A673 (cell line): ENCODE results near the gene CMC1.

Experiments used
- EZH2 ChIP-seq: fragments of 200-600 bp; sonication (generic); IDR thresholded peaks from 2 replicates; pipeline ENCODE4 v1.6.1; 2017; ENCODE audit warnings: borderline replicate concordance, low read depth, mild to moderate bottlenecking, mixed read lengths, antibody characterized with exemption, low read length; ENCODE audit not compliant: poor library complexity, severe bottlenecking
- TF ChIP-seq, protein P1 (sequence below): fragments of 300-800, 200-600 bp; sonication (generic); conservative IDR thresholded peaks from 2 replicates; pipeline ENCODE4 v1.5.1; 2017; ENCODE audit warnings: low read depth, mild to moderate bottlenecking, antibody characterized with exemption, low read length, moderate library complexity, mixed read lengths

DNA sequence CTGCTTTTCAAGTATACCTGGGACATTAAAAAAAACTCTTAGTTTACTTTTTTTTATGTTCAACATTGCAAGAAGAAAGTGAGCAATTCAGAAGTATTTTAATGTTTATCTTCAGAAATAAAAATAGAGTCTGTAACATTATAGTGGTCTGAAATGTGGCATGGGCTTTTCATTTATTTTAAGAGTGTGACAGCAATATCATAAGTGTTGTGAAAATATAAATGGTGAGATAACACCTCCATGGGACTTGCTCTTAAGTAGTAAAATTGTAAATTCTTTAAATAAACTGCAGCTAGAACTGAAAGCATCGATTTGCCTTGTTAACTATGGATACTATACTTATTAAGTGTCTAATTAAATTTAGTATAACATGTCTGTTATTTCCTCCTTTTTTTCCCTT is 58.3 kb downstream of the CMC1 start:
- TF ChIP-seq, protein P1, sequence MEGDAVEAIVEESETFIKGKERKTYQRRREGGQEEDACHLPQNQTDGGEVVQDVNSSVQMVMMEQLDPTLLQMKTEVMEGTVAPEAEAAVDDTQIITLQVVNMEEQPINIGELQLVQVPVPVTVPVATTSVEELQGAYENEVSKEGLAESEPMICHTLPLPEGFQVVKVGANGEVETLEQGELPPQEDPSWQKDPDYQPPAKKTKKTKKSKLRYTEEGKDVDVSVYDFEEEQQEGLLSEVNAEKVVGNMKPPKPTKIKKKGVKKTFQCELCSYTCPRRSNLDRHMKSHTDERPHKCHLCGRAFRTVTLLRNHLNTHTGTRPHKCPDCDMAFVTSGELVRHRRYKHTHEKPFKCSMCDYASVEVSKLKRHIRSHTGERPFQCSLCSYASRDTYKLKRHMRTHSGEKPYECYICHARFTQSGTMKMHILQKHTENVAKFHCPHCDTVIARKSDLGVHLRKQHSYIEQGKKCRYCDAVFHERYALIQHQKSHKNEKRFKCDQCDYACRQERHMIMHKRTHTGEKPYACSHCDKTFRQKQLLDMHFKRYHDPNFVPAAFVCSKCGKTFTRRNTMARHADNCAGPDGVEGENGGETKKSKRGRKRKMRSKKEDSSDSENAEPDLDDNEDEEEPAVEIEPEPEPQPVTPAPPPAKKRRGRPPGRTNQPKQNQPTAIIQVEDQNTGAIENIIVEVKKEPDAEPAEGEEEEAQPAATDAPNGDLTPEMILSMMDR: no peak
- no peak for TF ChIP-seq EZH2
